HepG2 (cell line): ENCODE measurements around the gene SIRT1. TPM values are rescaled to one million over a fixed set of nuclear protein-coding genes. Genes with fewer than 3 reads are reported as not detected.
A peak's percentile ranks its signal among the peaks of the same experiment; 100 is the strongest.

Experiments used
- ATAC-seq: fragments of 200-7000 bp; cut with Tn5 transposase; 3 replicates; pipeline ENCODE4 v1.9.1; 2020; ENCODE audit warnings: mild to moderate bottlenecking, moderate library complexity
- BruUV-seq: library from RNA; stranded (reverse); fragments of 400-500 nt; replicated peaks from 2 replicates; lab custom pipeline; 2021; lab: Mats Ljungman, UMichigan
- CTCF ChIA-PET: fragments of 300-600 bp; formaldehyde crosslinking; extraction: SDS; loops from one replicate; lab custom pipeline; 2021; ENCODE audit warnings: low total read pairs, inconsistent platforms, low intra/inter-chr PET ratio; lab: Yijun Ruan, JAX
- POLR2A ChIA-PET: fragments of 350-600 bp; sonication (Branson Sonifier 250); formaldehyde crosslinking; loops from one replicate; lab custom pipeline; 2020; ENCODE audit warnings: antibody characterized with exemption, inconsistent platforms; lab: Yijun Ruan, JAX
- DNase-seq: peaks from one replicate; pipeline ENCODE4 v3.0.0-alpha.2; 2015; ENCODE audit warnings: low spot score
- FAIRE-seq: peaks from 3 replicates; lab custom pipeline; 2011; peaks lifted over from hg19 to GRCh38; lab: Jason Lieb, UNC
- H2AFZ ChIP-seq: one replicate; pipeline ENCODE4 v1.6.1; 2011; ENCODE audit warnings: low read length, inconsistent platforms
- H3K27ac ChIP-seq: fragments of 300-600 bp; 3 replicates; pipeline ENCODE4 v1.8.0; 2011; ENCODE audit warnings: mixed run types, mild to moderate bottlenecking, mixed read lengths, low read length, inconsistent platforms; ENCODE audit not compliant: insufficient read depth; ENCODE audit errors: extremely low read length
- H3K27me3 ChIP-seq, 2 experiments: fragments of 200-600 bp in 1 of 2; 2 replicates in 1 of 2; 3 replicates in 1 of 2; pipeline versions ENCODE4 v1.6.0 to v1.8.0; 2011; ENCODE audit warnings: low read length in 2 of 2, mild to moderate bottlenecking in 2 of 2, moderate library complexity in 2 of 2, inconsistent platforms in 1 of 2; ENCODE audit not compliant: insufficient read depth in 2 of 2, control insufficient read depth in 1 of 2
- H3K36me3 ChIP-seq, 2 experiments: fragments of 200-600 bp in 1 of 2; replicated peaks in 1 of 2; 2 replicates in 1 of 2; 3 replicates in 1 of 2; pipeline versions ENCODE4 v1.5.1 to v1.8.0; 2011; ENCODE audit warnings: low read length in 2 of 2, inconsistent platforms in 1 of 2; ENCODE audit not compliant: insufficient read depth in 2 of 2, control insufficient read depth in 1 of 2
- H3K4me1 ChIP-seq: 2 replicates; pipeline ENCODE4 v1.5.1; 2012; ENCODE audit warnings: low read length, inconsistent platforms; ENCODE audit not compliant: insufficient read depth
- H3K4me2 ChIP-seq: 2 replicates; pipeline ENCODE4 v1.6.0; 2011; ENCODE audit warnings: low read depth, low read length, inconsistent platforms
- H3K4me3 ChIP-seq, 3 experiments: fragments of 200-600 bp in 1 of 3; sonication (generic), shearing (Covaris generic) in 1 of 3; replicated peaks in 1 of 3; 2 replicates each; pipeline ENCODE4 v1.5.1; 2011 to 2016; ENCODE audit warnings: low read length in 3 of 3, inconsistent platforms in 2 of 3, low read depth in 2 of 3, mild to moderate bottlenecking in 2 of 3, control low read depth in 1 of 3, mixed read lengths in 1 of 3; ENCODE audit not compliant: insufficient read depth in 1 of 3
- H3K79me2 ChIP-seq: one replicate; pipeline ENCODE4 v1.6.1; 2011; ENCODE audit warnings: low read length, inconsistent platforms; ENCODE audit not compliant: insufficient read depth
- H3K9ac ChIP-seq: 2 replicates; pipeline ENCODE4 v1.6.0; 2011; ENCODE audit warnings: mild to moderate bottlenecking, low read depth, low read length, inconsistent platforms; ENCODE audit not compliant: insufficient read depth
- H3K9me3 ChIP-seq: 2 replicates; pipeline ENCODE4 v1.5.1; 2012; ENCODE audit warnings: mild to moderate bottlenecking, low read length
- H4K20me1 ChIP-seq: 2 replicates; pipeline ENCODE4 v1.6.0; 2011; ENCODE audit warnings: inconsistent platforms, mild to moderate bottlenecking, low read length, moderate library complexity; ENCODE audit not compliant: insufficient read depth
- CENPT ChIP-seq: sonication (generic); formaldehyde crosslinking; IDR thresholded peaks from 2 replicates; pipeline ENCODE4 v1.8.0; 2022; ENCODE audit warnings: low read depth, mild to moderate bottlenecking, moderate library complexity, missing genetic modification reagents
- EHMT2 ChIP-seq: fragments of 200-600 bp; sonication (generic); IDR thresholded peaks from 2 replicates; pipeline ENCODE4 v1.7.0; 2017; ENCODE audit warnings: antibody characterized with exemption, low read depth, low read length, borderline replicate concordance
- FOXM1 ChIP-seq: sonication (generic); formaldehyde crosslinking; IDR thresholded peaks from 2 replicates; pipeline ENCODE4 v1.5.0; 2020; ENCODE audit warnings: missing genetic modification reagents
- GABPB1 ChIP-seq: IDR thresholded peaks from 2 replicates; pipeline ENCODE4 v1.6.1; 2016; ENCODE audit warnings: mild to moderate bottlenecking, missing genetic modification reagents, moderate library complexity, missing compliant biosample characterization
- HOXA7 ChIP-seq: sonication (generic); formaldehyde crosslinking; IDR thresholded peaks from 2 replicates; pipeline ENCODE4 v1.8.1; 2022; ENCODE audit warnings: mild to moderate bottlenecking, missing genetic modification reagents, moderate library complexity
- KLF12 ChIP-seq: sonication (generic); formaldehyde crosslinking; IDR thresholded peaks from 2 replicates; pipeline ENCODE4 v1.4.0; 2020; ENCODE audit warnings: missing genetic modification reagents, borderline replicate concordance
- PAWR ChIP-seq: sonication (generic); formaldehyde crosslinking; IDR thresholded peaks from 2 replicates; pipeline ENCODE4 v1.4.0; 2020; ENCODE audit warnings: missing genetic modification reagents, mild to moderate bottlenecking, borderline replicate concordance
- SMYD3 ChIP-seq: sonication (generic); formaldehyde crosslinking; IDR thresholded peaks from 2 replicates; pipeline ENCODE4 v1.8.1; 2023; ENCODE audit warnings: mild to moderate bottlenecking, missing genetic modification reagents
- STAT5B ChIP-seq: sonication (generic); formaldehyde crosslinking; IDR thresholded peaks from 2 replicates; pipeline ENCODE4 v1.4.0; 2020; ENCODE audit warnings: missing genetic modification reagents
- ZNF292 ChIP-seq: sonication (generic); formaldehyde crosslinking; IDR thresholded peaks from 2 replicates; pipeline ENCODE4 v1.8.1; 2022; ENCODE audit warnings: mild to moderate bottlenecking, low read depth, missing genetic modification reagents, borderline replicate concordance
- WGBS: methylation state at CpG from one replicate; pipeline ENCODE4 v1.1.6; 2017; ENCODE audit warnings: low lambda C conversion rate; 5-methylcytosine and 5-hydroxymethylcytosine counted together
- in situ Hi-C: cut with HindIII; loops from 2 replicates; pipeline ENCODE4 v1.10.0; 2017; ENCODE audit warnings: low pct_unique_long_range_greater_than_20kb; ENCODE audit not compliant: extremely low pct_ligation_motif_present
- intact Hi-C: fragments of 100-400 bp; cut with micrococcal nuclease; formaldehyde crosslinking; loops from one replicate; pipeline ENCODE4 v1.10.0; 2022; ENCODE audit not compliant: unreplicated experiment
- polyA plus RNA-seq, 8 experiments: library from polyadenylated mRNA; depleted of rRNA in 3 of 8; stranded (reverse) in 7 of 8; unstranded in 1 of 8; fragments of >200 nt; fragmentation: Illumina TruSeq in 4 of 8; extraction: Trizol in 4 of 8; gene quantifications; 2 replicates each; pipeline versions ENCODE4 v1.2.1 to v1.2.3, GENCODE V29; 2011 to 2016; ENCODE audit warnings: low read depth in 4 of 8, missing spikeins in 1 of 8, mixed read lengths in 1 of 8; ENCODE audit not compliant: insufficient read depth in 1 of 8
- total RNA-seq, 5 experiments: library from RNA; depleted of rRNA; stranded (reverse); fragments of >200 nt; fragmentation: Illumina TruSeq; extraction: Trizol; gene quantifications; 2 replicates each; pipeline ENCODE4 v1.2.3, GENCODE V29; 2016; ENCODE audit warnings: low read depth in 1 of 5
- TF ChIP-seq, protein P1 (sequence below): sonication (generic); formaldehyde crosslinking; IDR thresholded peaks from 2 replicates; pipeline ENCODE4 v1.4.0; 2020; ENCODE audit warnings: mild to moderate bottlenecking, missing genetic modification reagents
- TF ChIP-seq, protein P2 (sequence below): sonication (generic); formaldehyde crosslinking; conservative IDR thresholded peaks from 2 replicates; pipeline ENCODE4 v1.8.0; 2022; ENCODE audit warnings: mild to moderate bottlenecking, moderate library complexity, missing genetic modification reagents
- TF ChIP-seq, protein P3 (sequence below): IDR thresholded peaks from 2 replicates; pipeline ENCODE4 v1.6.1; 2016; ENCODE audit warnings: control low read depth
- TF ChIP-seq, protein P4 (sequence below): sonication (generic); formaldehyde crosslinking; IDR thresholded peaks from 2 replicates; pipeline ENCODE4 v1.4.0; 2020; ENCODE audit warnings: missing genetic modification reagents
- TF ChIP-seq, protein P5 (sequence below): sonication (generic); formaldehyde crosslinking; conservative IDR thresholded peaks from 2 replicates; pipeline ENCODE4 v1.4.0; 2020; ENCODE audit warnings: missing genetic modification reagents

The SIRT1 gene
- total and polyA plus RNA-seq, 2 of the 13 experiments (the other 11 are each of a cell fraction or from before 2014, with no cell fraction given): 9.4 to 10.2 TPM

DNA sequence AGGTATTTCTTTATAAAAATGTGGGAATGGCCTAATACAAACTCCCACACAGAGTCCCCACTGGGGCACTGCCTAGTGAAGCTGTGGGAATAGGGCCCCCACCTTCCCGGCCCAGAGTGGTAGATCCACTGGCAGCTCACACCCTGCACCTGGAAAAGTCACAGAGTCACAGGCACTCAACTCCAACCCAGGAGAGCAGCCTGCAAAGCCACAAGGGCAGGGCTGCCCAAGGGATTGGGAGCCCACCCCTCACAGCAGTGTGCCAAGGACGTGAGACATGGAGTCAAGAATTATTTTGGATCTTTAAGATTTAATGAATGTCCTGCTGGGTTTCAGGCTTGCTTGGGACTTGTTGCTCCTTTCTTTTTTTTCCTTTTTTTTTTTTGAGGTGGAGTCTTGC, 41.2 kb upstream of the SIRT1 start (continued):
- TF ChIP-seq EHMT2: no peak

DNA sequence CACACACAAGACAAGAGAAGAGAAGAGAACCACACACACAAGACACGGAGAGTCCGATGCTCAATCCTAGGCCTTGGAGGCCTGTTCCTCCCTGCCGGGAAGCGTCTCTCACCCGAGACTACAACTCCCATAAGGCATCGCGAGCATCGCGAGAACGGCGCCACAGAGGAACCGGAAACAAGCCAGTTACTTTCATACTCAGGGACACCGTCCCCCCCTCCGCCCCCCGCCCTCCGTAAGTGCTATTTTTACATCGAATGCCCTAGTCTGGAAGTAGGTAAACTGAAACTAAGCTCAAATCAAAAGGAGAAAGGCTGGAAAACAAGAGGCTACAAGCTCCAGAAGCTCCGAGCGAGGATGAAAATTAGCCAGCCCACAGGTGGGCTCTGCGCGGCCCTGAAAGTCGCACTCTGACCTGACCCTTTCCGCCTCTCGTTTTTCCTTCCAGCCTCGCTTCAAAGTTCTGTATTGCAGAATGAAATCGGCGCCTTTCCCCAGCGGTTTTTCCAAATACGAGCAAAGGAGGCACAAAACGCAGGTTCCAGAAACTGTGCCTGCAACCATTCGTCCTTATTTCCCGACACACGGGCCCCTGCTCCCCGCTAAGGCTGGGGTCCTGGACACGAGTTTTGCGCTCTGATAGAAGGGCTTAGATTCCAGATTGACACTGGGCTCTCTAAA, 35.0 kb upstream of the SIRT1 start:
- peak overlapping the region; percentile 55 for H2AFZ ChIP-seq
- in situ Hi-C loops: loop anchor here (5.0 to 25.0 kb wide), 4 partner anchors 62 to 463 kb away; no protein-coding TSS in a partner anchor
- peak overlapping the region; percentile 91 for H3K27ac ChIP-seq
- H4K20me1 ChIP-seq: no peaks in the 10 kb centered on the region
- intact Hi-C loops: loop anchor here (1.0 to 10.0 kb wide), 2 partner anchors 61 to 225 kb away; partner anchors contain the start of gene HERC4
- H3K9ac ChIP-seq: peak overlapping the region; percentile 94
- no peaks in the 10 kb centered on the region for H3K9me3 ChIP-seq
- peak overlapping the region; percentile 82 for H3K4me2 ChIP-seq
- POLR2A ChIA-PET: interaction anchor here (0.8 to 2.3 kb wide), 11 partner anchors 8 to 483 kb away, joined by 3 to 19 read pairs (median 5); partner anchors contain the start of genes DNAJC12, HNRNPH3 and SIRT1
- peak; percentile 85 for FAIRE-seq
- H3K79me2 ChIP-seq: no peaks in the 10 kb centered on the region
- H3K4me1 ChIP-seq: peaks cover 22% of the 10 kb centered on the region
- peak; percentile 99 for ATAC-seq
- peak; percentile 89 for DNase-seq
- no peaks in the 10 kb centered on the region for H3K36me3 ChIP-seq
- peak overlapping the region; percentile 73 to 84 (median 79) for H3K4me3 ChIP-seq
- TSS peak; percentile 100 for BruUV-seq
- no peaks in the 10 kb centered on the region for H3K27me3 ChIP-seq
- WGBS: under 1% methylated on average over 27 of the region's 36 CpGs
- CTCF ChIA-PET: no interaction called here
- TF ChIP-seq KLF12 (CRISPR knock-in tag) (no peak), PAWR (CRISPR knock-in tag) (no peak), CENPT (CRISPR knock-in tag) (no peak), STAT5B (CRISPR knock-in tag) (no peak), SMYD3 (no peak), ZNF292 (CRISPR knock-in tag) (0 out of 2 replicates have a peak, but pooled peaks have one; percentile 28), GABPB1 (peak; percentile 95), HOXA7 (no peak), FOXM1 (CRISPR knock-in tag) (no peak)
- TF ChIP-seq, protein P1, sequence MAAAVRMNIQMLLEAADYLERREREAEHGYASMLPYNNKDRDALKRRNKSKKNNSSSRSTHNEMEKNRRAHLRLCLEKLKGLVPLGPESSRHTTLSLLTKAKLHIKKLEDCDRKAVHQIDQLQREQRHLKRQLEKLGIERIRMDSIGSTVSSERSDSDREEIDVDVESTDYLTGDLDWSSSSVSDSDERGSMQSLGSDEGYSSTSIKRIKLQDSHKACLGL: no peak
- TF ChIP-seq, protein P2, sequence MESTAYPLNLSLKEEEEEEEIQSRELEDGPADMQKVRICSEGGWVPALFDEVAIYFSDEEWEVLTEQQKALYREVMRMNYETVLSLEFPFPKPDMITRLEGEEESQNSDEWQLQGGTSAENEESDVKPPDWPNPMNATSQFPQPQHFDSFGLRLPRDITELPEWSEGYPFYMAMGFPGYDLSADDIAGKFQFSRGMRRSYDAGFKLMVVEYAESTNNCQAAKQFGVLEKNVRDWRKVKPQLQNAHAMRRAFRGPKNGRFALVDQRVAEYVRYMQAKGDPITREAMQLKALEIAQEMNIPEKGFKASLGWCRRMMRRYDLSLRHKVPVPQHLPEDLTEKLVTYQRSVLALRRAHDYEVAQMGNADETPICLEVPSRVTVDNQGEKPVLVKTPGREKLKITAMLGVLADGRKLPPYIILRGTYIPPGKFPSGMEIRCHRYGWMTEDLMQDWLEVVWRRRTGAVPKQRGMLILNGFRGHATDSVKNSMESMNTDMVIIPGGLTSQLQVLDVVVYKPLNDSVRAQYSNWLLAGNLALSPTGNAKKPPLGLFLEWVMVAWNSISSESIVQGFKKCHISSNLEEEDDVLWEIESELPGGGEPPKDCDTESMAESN: no peak
- TF ChIP-seq, protein P3, sequence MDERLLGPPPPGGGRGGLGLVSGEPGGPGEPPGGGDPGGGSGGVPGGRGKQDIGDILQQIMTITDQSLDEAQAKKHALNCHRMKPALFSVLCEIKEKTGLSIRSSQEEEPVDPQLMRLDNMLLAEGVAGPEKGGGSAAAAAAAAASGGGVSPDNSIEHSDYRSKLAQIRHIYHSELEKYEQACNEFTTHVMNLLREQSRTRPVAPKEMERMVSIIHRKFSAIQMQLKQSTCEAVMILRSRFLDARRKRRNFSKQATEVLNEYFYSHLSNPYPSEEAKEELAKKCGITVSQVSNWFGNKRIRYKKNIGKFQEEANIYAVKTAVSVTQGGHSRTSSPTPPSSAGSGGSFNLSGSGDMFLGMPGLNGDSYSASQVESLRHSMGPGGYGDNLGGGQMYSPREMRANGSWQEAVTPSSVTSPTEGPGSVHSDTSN (CRISPR knock-in tag): no peak
- TF ChIP-seq, protein P4, sequence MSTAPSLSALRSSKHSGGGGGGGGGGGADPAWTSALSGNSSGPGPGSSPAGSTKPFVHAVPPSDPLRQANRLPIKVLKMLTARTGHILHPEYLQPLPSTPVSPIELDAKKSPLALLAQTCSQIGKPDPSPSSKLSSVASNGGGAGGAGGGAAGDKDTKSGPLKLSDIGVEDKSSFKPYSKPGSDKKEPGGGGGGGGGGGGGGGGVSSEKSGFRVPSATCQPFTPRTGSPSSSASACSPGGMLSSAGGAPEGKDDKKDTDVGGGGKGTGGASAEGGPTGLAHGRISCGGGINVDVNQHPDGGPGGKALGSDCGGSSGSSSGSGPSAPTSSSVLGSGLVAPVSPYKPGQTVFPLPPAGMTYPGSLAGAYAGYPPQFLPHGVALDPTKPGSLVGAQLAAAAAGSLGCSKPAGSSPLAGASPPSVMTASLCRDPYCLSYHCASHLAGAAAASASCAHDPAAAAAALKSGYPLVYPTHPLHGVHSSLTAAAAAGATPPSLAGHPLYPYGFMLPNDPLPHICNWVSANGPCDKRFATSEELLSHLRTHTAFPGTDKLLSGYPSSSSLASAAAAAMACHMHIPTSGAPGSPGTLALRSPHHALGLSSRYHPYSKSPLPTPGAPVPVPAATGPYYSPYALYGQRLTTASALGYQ (CRISPR knock-in tag): no peak
- TF ChIP-seq, protein P5, sequence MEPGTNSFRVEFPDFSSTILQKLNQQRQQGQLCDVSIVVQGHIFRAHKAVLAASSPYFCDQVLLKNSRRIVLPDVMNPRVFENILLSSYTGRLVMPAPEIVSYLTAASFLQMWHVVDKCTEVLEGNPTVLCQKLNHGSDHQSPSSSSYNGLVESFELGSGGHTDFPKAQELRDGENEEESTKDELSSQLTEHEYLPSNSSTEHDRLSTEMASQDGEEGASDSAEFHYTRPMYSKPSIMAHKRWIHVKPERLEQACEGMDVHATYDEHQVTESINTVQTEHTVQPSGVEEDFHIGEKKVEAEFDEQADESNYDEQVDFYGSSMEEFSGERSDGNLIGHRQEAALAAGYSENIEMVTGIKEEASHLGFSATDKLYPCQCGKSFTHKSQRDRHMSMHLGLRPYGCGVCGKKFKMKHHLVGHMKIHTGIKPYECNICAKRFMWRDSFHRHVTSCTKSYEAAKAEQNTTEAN (CRISPR knock-in tag): no peak
